Lower leg skin (tissue), 4 donors: ENCODE results near the gene DNAH6. TPM values are rescaled to one million over a fixed set of nuclear protein-coding genes. Genes with fewer than 3 reads are reported as not detected.

ENCODE experiments used
- DNase-seq, 2 donors: peaks; one replicate each; pipeline ENCODE4 v3.0.0-alpha.2; 2019; ENCODE audit warnings: low spot score in 2 of 2
- H3K4me3 ChIP-seq: fragments of 200-600 bp; sonication (generic); 2 replicates; pipeline ENCODE4 v1.5.1; 2017; ENCODE audit warnings: mild to moderate bottlenecking, low read depth; ENCODE audit not compliant: poor library complexity, severe bottlenecking
- POLR2A ChIP-seq, 2 donors: fragments of 450-650 bp; IDR thresholded peaks; one replicate each; pipeline ENCODE4 v1.6.1; 2016 to 2017; ENCODE audit warnings: antibody characterized with exemption in 2 of 2, mild to moderate bottlenecking in 1 of 2, moderate library complexity in 1 of 2
- WGBS, 2 donors: methylation state at CpG; one replicate each; pipeline ENCODE4 v1.1.5; 2018; 5-methylcytosine and 5-hydroxymethylcytosine counted together
- intact Hi-C: fragments of 100-400 bp; cut with DNase I; formaldehyde crosslinking; loops from one replicate; pipeline ENCODE4 v1.15.0; 2023; ENCODE audit warnings: low total_unique reads
- total RNA-seq, 4 donors: library from RNA; depleted of rRNA; stranded (reverse); fragments of >200 nt; gene quantifications; one replicate each; pipeline ENCODE4 v1.1.0, GENCODE V29; 2016
- TF ChIP-seq, protein P1 (sequence below), 3 donors: fragments of 450-650 bp; IDR thresholded peaks; one replicate each; pipeline ENCODE4 v1.5.1; 2016; ENCODE audit warnings: antibody characterized with exemption in 3 of 3, mild to moderate bottlenecking in 3 of 3, moderate library complexity in 2 of 3

The DNAH6 gene
- total RNA-seq, 4 donors from 2014 or later = 0.02 to 0.72 (median 0.25) TPM

DNA sequence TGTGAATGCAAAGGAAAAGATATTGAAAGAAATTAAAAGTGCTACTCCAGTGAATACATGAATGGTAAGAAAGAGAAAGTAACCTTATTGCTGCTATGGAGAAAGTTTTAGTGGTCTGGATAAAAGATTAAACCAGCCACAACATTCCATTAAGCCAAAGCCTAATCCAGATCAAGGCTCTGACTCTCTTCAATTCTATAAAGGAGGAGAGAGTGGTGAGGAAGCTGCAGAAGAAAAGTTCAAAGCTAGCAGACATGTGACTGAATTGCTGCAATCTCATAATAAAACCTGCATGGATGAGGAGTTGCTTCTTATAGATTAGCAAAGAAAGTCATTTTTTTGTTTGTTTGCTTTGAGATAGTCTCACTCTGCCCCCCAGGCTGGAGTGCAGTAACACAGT, 130.2 kb downstream of the DNAH6 start:
- intact Hi-C loops = no loop called here
- DNase-seq = no peak

GRCh38 chr2:84647267-84647666, 131.0 kb downstream of the DNAH6 start:
- DNase-seq = no peak
- TF ChIP-seq POLR2A (IDR thresholded peaks at IDR 0.05) = no peak
- TF ChIP-seq, protein P1, sequence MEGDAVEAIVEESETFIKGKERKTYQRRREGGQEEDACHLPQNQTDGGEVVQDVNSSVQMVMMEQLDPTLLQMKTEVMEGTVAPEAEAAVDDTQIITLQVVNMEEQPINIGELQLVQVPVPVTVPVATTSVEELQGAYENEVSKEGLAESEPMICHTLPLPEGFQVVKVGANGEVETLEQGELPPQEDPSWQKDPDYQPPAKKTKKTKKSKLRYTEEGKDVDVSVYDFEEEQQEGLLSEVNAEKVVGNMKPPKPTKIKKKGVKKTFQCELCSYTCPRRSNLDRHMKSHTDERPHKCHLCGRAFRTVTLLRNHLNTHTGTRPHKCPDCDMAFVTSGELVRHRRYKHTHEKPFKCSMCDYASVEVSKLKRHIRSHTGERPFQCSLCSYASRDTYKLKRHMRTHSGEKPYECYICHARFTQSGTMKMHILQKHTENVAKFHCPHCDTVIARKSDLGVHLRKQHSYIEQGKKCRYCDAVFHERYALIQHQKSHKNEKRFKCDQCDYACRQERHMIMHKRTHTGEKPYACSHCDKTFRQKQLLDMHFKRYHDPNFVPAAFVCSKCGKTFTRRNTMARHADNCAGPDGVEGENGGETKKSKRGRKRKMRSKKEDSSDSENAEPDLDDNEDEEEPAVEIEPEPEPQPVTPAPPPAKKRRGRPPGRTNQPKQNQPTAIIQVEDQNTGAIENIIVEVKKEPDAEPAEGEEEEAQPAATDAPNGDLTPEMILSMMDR (IDR thresholded peaks at IDR 0.05) = no peak
- no peak overlapping the region for H3K4me3 ChIP-seq
- intact Hi-C loops = no loop called here

More for the DNA sequence above, 130.2 kb downstream of the DNAH6 start:
- no peak overlapping the region for H3K4me3 ChIP-seq
- TF ChIP-seq, protein P1 (IDR thresholded peaks at IDR 0.05) = no peak
- no peak for TF ChIP-seq POLR2A (IDR thresholded peaks at IDR 0.05)

- TF ChIP-seq, protein P1 (IDR thresholded peaks at IDR 0.05) = no peak
- no peak for TF ChIP-seq POLR2A (IDR thresholded peaks at IDR 0.05)
- H3K4me3 ChIP-seq = no peak overlapping the region
- intact Hi-C loops = no loop called here
- DNase-seq = no peak
- WGBS, 2 donors = 83 to 92% methylated on average over 4 of the region's 4 CpGs
Measured at GRCh38 chr2:84649058-84649457, 132.8 kb downstream of the DNAH6 start.

GRCh38 chr2:84649487-84650142, 133.3 kb downstream of the DNAH6 start:
- WGBS, 2 donors = 73 to 74% methylated on average over 2 of the region's 2 CpGs
- H3K4me3 ChIP-seq = no peak overlapping the region
- intact Hi-C loops = no loop called here
- no peak for DNase-seq
- TF ChIP-seq POLR2A (IDR thresholded peaks at IDR 0.05) = no peak
- TF ChIP-seq, protein P1 (IDR thresholded peaks at IDR 0.05) = no peak

DNA sequence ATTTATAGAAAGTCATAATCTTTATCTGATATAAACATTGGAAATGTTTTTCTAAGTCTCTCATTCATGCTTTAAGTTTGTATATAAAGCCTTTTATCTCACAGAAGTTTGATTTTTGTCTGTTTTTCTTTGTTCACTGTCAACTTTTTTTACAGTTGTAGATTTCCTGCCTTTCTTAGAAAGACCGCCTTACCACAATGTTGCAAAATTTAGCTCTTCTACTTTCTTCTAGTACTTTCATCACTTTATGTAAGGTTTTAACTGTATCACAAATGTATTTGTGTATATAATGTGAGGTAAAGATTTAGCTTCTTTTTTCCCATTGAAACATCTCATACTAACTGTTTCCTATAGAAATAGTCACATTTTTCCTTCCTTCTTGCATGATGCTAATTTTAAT, 136.1 kb downstream of the DNAH6 start:
- DNase-seq = no peak
- WGBS, 2 donors = 86 to 89% methylated on average over 1 of the region's 1 CpG
- intact Hi-C loops = no loop called here
- no peak for TF ChIP-seq POLR2A (IDR thresholded peaks at IDR 0.05)
- TF ChIP-seq, protein P1 (IDR thresholded peaks at IDR 0.05) = no peak
- H3K4me3 ChIP-seq = no peak overlapping the region

- intact Hi-C loops = no loop called here
- TF ChIP-seq, protein P1 (IDR thresholded peaks at IDR 0.05) = no peak
- no peak for TF ChIP-seq POLR2A (IDR thresholded peaks at IDR 0.05)
- H3K4me3 ChIP-seq = no peak overlapping the region
- WGBS, 2 donors = 92% methylated on average over 3 of the region's 3 CpGs
- DNase-seq = no peak
Measured at GRCh38 chr2:84653302-84653701, 137.0 kb downstream of the DNAH6 start.
